GM20000 (cell line): Measurements from ENCODE around the gene TIAM2.
"Not testable (repeated sequence)": the region's sequence is repeated elsewhere in the genome, so short reads cannot be mapped to it uniquely, and the experiment has no call there.

Experiments used
- DNase-seq: peaks from one replicate; pipeline ENCODE4 v3.0.0; 2012; ENCODE audit warnings: low spot score
- TF ChIP-seq, protein P1 (sequence below): IDR thresholded peaks from 2 replicates; pipeline ENCODE4 v1.5.1; 2012; ENCODE audit warnings: mild to moderate bottlenecking, control low read depth; ENCODE audit errors: extremely low read depth, missing control alignments

The TIAM2 gene

DNA sequence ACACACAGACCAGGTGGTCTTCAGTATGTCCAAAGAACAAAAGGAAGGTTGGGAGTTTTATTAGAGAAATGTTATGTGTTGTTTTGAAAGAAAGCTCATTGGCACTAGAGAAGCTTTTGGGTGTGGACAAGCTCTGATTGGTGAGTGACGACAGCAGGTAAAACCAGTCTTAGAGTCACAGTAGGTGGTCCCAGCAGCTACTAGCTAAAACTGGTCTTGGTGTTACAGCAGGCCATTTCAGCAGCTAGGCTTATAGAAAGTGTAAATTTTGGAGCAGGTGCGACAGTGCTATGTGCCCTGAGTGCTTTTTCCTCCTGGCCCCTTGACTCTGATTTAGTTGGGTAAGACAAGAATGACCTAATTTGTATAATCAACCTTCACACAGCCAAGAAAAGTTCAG, 272.3 kb downstream of the TIAM2 start:
- TF ChIP-seq, protein P1, sequence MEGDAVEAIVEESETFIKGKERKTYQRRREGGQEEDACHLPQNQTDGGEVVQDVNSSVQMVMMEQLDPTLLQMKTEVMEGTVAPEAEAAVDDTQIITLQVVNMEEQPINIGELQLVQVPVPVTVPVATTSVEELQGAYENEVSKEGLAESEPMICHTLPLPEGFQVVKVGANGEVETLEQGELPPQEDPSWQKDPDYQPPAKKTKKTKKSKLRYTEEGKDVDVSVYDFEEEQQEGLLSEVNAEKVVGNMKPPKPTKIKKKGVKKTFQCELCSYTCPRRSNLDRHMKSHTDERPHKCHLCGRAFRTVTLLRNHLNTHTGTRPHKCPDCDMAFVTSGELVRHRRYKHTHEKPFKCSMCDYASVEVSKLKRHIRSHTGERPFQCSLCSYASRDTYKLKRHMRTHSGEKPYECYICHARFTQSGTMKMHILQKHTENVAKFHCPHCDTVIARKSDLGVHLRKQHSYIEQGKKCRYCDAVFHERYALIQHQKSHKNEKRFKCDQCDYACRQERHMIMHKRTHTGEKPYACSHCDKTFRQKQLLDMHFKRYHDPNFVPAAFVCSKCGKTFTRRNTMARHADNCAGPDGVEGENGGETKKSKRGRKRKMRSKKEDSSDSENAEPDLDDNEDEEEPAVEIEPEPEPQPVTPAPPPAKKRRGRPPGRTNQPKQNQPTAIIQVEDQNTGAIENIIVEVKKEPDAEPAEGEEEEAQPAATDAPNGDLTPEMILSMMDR, result no peak
- no peak for DNase-seq

DNA sequence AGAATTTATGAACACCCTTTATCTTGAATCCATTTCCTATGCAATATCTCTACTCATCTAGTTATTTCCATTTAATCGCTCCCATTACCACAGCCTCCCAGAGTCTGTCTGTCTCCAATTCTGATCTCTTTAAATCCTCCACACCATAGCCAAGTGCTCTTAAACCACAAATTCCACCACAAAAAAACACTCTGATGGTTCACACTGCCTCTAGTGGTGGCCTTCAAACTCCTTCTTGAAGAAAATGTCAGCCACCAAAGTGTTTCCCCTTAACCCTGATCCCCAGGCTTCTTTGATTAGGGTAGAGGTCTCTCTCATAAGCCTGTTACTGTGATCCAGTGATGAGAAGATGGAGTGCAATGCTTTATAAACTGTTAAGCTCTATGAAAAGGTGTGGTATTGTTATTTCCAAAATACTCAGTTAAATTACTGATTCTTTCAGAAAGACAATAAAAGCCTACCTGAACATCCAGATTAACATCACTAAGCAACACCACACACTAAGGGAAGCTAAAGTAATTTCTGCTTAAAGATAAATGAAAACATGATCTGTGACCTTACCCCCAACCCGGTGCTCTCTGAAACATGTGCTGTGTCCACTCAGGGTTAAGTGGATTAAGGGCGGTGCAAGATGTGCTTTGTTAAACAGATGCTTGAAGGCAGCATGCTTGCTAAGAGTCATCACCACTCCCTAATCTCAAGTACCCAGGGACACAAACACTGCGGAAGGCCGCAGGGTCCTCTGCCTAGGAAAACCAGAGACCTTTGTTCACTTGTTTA, 273.2 kb downstream of the TIAM2 start:
- not testable (repeated sequence) for DNase-seq
- TF ChIP-seq, protein P1, result peak; percentile 25

DNA sequence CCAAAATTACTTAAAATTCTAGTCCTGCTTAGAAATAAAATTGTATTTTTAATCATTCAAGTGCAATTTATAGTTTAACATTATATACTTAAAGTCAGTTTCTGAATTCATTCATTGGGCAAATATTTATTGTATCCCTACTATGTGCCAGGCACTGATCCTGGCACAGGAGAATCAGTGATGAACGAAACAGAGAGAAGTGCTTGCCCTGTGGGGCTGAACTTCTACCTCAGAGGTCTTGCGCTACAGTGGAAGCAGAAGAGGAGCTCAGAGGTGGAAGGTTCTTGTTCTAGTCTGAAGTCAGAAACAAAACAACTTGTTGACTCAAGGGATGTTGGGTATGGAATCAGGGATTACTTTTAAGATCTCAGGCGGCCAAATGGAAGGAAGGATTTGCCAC, 274.6 kb downstream of the TIAM2 start:
- TF ChIP-seq, protein P1, result no peak

DNA sequence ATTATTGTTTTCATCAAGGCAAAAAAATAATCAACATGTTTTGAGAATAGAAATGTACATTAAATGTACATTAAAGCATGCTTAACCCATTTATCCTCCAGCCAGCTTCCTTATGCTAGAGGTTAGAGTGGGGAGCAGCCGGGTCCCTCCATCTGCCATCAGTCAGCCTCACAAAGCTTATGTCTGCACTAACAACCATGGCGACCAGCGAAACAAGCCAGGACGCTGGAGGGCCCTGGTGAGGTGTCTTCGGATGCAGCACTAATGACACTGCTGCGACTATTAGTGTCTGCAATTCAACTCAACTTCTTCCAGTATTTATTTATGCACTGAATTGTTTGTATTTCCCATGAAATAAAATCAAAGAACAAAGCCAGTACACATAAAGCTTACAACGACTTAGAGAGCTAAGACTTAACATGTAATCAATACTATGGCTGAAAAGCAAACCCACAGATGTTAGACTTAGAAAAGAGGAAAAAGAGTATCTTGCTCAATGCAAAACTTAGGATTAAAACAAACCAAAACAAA, 275.5 kb downstream of the TIAM2 start:
- DNase-seq, result no peak
- TF ChIP-seq, protein P1, result no peak

More for the DNA sequence above, 274.6 kb downstream of the TIAM2 start:
- no peak for DNase-seq

DNA sequence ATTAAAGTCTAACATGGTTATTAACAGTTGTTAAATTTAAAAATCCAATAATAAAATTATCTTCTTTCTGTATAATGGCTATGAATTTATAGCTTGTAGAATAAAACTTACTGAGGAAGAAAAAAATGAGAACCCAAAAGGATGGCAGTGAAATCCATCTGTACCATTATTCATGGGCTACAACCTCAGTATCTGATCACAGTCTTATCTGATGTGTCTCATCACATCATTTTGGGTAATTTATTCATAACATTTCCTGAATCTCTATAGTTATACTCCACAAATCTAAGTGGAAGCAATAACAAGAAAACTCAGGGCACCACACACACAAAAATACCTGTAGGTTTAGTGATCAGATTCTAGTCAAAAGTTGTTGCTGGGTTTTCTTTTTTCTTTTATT, 276.0 kb downstream of the TIAM2 start:
- no peak for DNase-seq
- TF ChIP-seq, protein P1, result no peak

DNA sequence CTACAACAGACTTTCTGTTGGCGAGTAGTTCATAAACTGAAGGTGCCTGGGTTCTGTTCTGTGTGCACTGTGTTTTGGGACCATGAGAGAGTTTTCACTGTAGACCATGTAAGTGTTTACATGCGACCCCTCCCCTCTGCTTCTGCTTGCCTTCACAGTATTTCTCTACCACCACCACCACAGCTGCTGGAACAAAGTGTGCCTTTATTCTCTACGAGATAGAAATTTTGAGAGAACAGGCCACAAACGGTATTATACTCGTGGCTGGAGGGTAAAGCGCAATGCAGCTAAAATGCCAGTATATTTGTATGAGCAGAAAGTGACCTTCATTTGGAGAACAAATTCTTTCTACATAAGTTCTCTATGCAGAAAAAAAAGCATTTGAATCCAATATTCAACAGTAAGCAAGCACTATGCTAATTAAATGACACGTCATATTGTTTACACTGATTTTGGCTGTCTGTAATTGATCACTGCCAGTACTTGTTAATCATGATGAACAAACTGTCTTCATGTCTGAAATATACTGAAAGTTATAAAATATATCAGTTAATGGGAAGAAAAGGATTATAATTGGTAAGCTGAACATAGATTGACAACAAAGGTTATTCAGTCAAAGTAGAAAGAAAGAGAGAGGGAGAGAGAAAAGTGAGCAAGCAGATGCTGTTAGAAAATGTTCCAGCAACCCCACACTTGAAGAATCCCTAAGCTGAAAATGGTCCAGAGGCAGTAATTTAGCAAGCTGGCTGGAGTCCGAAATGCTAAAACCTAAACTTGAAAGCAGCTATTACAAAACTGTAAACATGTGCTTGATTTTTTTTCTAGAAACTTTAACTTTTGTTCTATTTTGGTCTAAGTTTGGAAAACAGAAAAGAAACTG, 277.5 kb downstream of the TIAM2 start:
- TF ChIP-seq, protein P1, result no peak
- DNase-seq, result no peak

DNA sequence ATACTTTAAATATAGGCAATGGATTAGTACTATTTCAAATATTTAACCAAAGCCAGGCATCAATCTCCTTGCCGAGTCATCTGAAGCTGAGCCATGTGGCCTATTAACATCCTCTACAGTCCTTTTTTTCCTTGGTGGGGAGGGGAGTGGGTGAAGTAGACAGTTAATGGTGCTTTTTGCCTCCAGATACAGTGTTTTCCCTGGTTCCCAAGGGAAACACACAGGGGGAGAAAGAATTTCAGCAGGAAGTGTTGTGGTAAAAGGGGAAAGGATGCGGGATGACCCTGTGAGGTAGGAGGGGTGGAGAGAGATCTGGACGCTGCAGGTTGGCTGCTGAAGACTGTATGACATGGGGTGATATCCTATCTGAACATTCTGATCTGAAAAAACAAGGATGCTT, 278.3 kb downstream of the TIAM2 start:
- no peak for DNase-seq
- TF ChIP-seq, protein P1, result no peak
